Left lobe of liver (tissue), 2 donors: ENCODE results near the gene SFN. TPM values are rescaled to one million over a fixed set of nuclear protein-coding genes. Genes with fewer than 3 reads are reported as not detected.
"Not testable (repeated sequence)": the region's sequence is repeated elsewhere in the genome, so short reads cannot be mapped to it uniquely, and the experiment has no call there.

Experiments used
- ATAC-seq: fragments of 200-7000 bp; cut with Tn5 transposase; one replicate; pipeline ENCODE4 v1.9.1; 2020; ENCODE audit warnings: mild to moderate bottlenecking, moderate library complexity
- DNase-seq: peaks from one replicate; pipeline ENCODE4 v3.0.0-alpha.2; 2020; ENCODE audit warnings: low spot score
- total RNA-seq: library from RNA; stranded (reverse); gene quantifications from one replicate; pipeline ENCODE4 v1.2.1, GENCODE V29; 2021
- donor health status: DM: no; HTN: no; CAD: no; lungs with moderate emphysema.
- donor health status: DM: no; HTN: yes; CAD: no.

The SFN gene
- total RNA-seq, 1 donor from 2014 or later: 0.40 TPM

DNA sequence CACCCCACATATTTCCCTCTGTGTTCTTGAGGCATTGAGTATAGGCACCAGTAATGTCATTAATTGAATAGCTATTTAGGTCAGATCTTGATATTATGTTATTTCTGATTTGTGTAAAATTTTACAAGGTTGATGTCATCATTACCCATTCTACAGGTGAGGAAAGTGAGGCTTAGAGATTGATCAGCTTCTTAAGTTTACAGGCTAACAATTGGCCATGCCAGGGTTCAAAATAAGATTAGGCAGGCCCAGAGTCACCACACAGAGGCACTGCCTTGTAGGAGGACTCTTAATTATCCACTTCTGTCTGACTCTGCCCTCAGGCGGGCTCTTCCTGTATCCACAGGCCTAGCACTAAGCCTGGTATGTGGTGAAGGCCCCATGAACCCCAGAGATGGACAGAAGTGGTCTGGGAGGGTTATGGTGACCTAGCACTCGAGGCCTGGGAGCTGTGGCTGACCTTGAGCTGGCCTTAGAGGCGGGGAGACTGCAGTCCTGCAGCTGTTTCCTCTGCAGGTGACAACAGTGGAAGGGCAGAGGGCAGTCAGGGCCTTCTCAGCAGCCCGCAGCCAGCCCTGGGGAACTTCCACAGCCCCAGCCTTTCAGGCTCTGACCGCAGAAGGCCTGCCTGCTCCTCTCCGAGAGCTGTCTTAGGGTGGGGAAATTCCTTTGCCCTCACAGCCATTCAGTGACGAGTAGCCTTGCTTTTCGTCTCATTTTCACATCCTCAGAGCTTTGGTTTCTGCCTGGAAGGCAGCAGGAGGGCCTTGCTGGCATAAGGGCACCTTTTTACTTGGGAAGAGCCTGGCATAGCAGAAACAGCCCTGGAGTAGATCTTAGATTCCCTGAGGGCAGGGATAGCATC lies 24.2 kb upstream of the SFN start:
- ATAC-seq: peak; percentile 57
- DNase-seq: no peak

DNA sequence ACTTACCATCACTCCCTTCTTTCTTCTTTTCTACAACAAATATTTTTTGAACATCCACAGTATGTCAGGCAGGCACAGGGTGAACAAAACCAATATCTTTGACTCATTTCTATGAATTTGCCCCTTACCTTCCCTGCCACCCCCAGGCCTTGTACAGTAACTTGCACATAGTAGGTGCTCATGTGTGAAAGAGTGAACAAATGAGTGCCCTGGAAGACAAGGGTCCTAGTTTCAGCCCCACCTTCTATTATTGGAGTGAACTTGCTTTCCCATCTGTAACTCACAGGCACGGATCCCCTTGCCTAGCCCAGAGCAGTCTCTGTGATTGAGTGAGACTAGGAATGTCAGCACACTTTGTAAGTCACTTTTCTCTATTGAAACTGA lies 23.6 kb upstream of the SFN start:
- DNase-seq: no peak
- no peak for ATAC-seq

DNA sequence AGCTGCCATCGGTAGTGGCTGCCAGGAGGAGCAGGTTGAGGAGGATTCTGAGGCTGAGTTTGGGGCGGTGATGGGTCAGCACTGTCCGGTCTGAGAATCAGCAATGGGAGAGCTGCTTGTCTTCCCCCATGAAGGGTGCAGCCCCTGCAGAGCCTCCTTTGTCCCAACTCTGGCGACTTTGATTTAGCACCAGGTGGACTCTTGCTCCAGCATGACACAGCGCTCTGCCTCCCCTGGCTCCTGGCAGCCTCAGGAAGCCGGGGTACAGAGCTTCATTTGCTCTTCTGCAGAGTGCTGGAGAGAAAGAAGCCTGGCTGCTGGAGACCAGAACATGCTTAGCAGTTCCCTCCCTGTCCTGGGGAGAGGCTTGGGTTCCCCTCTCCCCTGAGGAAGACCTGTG lies 23.2 kb upstream of the SFN start:
- ATAC-seq (peak; percentile 51), DNase-seq (no peak)

DNA sequence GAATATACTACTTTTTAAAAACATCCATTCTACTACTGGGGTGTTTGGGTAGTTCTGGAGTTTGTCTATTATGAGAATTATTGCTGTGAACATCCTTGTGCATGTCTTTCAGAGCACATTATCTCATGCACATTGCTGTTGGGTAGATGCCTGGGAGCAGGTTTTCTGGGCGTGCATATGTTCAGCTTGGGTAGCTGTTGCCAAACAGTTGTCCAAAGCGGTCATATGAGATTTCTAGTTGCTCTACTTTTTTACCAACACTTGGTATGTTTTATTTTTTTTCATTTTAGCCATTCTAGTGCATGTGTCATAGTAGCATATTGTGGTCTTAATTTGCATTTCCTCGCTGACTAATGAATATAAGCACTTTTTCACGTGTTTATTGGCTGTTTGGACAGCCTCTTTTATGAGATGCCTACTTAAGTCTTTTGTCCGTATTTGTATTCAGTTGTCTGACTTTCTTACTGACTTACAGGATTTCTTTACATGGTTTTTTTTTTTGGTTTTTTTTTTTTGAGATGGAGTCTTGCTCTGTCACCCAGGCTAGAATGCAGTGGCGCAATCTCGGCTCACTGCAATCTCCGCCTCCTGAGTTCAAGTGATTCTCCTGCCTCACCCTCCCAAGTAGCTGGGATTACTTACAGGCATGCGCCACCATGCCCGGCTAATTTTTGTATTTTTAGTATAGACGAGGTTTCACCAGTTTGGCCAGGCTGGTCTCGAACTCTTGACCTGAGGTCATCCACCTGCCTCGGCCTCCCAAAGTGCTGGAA lies 18.3 kb upstream of the SFN start:
- DNase-seq: no peak
- ATAC-seq: no peak

DNA sequence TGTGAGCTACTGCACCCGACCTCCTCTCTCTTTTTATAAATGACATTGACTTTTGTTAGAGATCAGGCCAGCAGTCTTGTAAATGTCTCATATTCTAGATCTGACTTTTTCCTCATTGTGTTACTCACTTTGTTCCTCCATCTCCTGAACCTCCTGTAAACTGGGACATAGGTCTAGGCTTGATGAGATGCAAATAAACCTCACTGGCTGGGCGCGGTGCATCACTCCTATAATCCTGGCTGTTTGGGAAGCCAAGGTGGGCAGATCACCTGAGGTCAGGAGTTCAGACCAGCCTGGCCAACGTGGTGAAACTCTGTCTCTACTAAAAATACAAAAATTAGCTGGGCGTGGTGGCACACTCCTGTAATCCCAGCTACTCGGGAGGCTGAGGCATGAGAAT lies 15.1 kb upstream of the SFN start:
- not testable (repeated sequence) for ATAC-seq, DNase-seq

DNA sequence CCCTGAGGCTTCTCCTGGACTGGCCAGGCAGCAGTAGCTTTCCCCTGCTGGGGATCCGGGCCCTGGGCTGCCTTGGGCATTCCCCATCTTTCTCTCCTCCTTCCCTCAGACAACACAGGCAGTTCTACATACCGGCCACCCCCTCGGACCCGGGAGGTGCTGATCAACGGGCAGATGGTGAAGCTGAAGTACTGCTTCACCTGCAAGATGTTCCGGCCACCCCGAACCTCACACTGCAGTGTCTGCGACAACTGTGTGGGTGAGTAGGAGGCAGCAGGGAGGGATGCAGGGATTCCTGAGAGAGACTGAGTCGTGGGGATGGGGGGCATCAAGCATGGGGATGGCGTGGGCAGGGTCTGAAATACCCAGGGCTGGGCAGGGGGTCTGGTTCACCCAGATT lies 14.4 kb upstream of the SFN start:
- no peak for DNase-seq
- no peak for ATAC-seq

DNA sequence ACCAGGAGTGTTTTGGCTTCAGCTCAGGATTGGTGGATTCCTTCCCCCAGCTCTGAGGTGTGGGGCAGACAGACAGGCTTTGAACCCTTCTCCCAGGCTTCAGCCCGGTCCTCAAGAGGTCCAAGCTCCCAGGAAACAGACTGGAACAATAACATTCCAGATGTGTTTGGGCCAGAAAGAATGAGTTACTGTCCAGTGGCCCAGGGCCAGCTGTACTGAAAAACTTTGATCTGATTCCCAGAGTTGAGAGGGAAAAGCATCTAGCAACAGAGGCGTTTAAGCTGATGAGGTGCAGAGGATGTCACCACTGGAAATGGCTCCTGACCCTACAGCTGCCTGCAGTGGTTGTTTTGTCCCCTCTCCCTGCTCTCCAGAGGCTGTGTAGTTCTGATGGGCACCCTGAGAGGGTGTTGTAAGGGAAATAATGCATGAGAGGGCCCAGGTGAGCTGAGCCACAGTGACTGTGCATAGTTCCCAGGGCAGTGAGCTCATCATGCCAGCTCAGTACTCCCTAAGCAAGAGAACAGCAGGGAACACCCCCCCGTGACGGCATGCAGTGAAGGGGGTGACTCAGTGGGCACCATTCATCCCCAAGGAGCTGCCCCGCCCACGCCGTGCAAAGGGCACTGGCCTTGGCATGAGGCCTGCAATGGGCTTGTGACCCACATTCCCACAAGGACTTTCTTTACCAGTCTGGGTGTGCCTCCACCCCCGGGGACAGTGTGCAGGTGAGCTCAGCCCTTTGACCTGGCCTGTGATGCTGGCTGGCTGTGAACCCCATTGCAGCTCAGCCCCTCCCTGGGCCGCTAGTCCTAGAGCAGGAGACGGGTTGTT lies 13.8 kb upstream of the SFN start:
- ATAC-seq: peak; percentile 65
- peak; percentile 63 for DNase-seq

DNA sequence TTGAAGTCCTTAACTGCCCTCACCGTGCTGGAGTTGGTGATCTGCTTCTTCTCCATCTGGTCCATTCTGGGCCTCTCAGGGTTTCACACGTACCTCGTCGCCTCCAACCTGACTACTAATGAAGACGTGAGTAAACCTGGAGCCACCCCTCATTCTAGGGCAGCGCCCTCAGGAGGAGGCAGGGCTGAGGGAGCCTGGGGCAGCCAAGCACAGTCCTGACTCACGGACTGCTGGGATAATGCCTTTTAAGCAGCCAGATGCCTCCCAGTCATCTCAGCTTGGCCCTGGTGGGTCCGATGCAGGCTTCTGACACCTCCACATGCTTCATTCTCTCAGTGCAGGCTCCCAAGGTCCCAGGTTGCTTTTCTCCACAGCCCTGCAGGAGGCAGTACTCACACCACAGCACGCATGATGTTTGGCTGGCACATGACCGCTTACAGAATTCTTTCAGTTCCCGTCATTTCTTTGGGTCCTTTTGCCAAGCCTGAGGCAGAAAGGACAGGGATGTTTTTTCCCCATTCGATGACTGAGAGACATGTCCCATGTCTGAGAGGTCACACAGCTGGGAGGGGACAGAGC lies 11.8 kb upstream of the SFN start:
- DNase-seq (no peak), ATAC-seq (no peak)

DNA sequence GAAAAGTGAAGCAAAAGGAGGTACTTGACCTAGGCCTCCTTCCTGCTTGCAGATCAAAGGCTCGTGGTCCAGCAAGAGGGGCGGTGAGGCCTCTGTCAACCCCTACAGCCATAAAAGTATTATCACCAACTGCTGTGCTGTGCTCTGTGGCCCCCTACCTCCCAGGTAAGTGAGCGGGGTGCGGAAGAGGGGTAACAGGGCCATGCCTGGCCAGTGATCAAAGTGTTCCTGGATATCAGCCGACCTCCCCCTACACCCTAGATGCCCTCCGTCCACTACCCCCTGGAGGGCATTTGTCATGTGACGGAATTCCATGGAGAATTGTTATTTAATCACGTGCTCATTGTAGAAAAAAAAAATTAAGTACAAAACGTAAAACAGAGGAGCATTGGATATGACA lies 10.2 kb upstream of the SFN start:
- ATAC-seq (no peak), DNase-seq (no peak)

DNA sequence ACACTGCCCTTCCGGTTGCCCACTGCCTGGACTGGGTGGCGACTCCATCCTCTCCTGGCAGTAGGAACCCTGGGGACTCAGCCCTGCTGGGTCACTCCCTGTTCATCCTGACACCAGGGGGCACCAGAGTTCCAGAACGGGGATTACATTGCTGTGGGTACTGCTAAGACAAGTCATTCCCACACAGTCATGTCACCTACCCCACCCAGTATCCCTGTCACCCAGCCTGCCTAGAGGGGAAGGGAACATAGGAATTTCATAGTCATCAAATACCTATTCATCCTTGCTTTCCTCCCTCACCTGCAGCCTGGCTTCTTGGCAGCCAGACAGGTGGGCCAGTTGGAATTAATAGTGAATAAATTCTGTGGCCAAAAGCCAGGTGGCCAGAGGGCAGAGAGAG lies 9.8 kb upstream of the SFN start:
- ATAC-seq (peak; percentile 90), DNase-seq (peak; percentile 86)

DNA sequence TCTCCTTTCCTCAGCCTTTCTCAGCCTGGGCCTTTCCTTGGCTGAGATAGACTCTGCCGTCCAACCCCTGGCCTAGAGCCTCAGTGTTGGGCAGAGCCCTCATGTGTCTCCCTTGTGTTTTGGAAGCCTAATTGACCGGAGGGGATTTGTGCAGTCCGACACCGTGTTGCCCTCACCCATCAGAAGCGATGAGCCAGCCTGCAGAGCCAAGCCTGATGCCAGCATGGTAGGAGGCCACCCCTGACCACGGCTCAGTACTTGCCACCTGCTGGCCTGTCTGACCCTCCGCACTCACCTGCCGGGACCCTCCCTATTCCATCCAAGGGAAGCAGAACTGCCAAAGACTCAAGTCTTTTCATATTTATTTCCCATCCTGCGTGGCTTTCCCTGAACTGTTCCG lies 9.3 kb upstream of the SFN start:
- no peak for DNase-seq
- ATAC-seq: no peak

DNA sequence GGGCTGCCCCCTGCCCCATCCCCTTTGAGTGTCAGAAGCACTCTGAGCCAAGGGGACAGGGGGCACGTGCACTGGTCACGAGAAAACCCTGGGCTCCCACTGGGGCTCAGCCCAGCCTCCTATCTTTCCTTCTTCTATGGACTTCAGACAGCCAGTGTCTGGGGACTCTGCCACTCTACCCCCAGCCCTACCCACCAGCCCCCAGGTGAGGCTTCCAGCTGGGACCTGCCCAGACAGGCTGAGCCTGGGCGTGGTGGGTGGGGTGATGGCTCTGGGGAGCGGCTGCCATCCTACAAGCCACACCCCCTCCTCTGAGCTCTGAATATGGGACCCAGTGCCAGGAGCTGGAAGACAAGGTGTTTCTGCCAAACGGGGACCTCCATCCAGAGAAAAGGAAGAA lies 8.0 kb upstream of the SFN start:
- no peak for ATAC-seq
- DNase-seq: no peak

DNA sequence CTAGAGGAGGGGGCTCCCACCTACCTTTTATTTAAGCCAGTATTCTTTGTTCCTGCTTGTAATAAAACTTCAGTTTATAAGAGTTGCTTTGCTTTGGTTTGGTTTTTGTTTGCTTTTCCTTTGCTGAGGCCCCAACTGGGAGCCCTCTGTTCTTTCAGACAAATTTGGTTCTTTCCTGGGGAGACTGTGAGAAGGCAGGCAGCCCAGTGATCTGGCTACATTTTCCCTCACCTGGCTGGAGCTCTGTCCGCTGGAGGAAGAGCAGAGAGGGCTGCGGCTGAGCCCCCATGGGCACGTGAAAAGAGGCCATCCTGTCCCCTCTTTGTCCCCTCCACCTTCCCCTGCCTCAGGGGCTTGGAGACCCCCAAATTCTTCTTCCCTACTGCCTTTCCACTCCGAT lies 7.3 kb upstream of the SFN start:
- ATAC-seq: no peak
- DNase-seq: no peak

DNA sequence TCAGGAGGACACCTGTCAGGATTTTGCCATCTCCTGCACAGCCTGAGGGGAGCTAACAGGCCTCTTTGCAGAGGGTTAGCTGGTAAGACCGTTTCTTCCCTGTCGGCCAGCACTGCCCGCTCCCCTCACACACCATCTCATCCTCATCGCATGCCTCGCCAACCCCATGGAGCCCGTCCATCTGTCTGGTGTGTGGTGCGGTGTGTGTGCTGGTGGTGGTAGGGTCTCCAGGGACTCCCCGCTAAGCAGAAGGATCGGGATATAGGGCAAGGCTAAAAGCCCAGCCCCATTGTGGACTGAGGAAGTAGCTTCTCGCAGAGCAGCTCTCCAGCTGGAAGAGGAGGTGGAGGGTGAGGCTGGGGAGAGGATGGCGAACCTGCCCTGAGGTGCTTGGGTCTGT lies 6.8 kb upstream of the SFN start:
- DNase-seq (no peak), ATAC-seq (no peak)

DNA sequence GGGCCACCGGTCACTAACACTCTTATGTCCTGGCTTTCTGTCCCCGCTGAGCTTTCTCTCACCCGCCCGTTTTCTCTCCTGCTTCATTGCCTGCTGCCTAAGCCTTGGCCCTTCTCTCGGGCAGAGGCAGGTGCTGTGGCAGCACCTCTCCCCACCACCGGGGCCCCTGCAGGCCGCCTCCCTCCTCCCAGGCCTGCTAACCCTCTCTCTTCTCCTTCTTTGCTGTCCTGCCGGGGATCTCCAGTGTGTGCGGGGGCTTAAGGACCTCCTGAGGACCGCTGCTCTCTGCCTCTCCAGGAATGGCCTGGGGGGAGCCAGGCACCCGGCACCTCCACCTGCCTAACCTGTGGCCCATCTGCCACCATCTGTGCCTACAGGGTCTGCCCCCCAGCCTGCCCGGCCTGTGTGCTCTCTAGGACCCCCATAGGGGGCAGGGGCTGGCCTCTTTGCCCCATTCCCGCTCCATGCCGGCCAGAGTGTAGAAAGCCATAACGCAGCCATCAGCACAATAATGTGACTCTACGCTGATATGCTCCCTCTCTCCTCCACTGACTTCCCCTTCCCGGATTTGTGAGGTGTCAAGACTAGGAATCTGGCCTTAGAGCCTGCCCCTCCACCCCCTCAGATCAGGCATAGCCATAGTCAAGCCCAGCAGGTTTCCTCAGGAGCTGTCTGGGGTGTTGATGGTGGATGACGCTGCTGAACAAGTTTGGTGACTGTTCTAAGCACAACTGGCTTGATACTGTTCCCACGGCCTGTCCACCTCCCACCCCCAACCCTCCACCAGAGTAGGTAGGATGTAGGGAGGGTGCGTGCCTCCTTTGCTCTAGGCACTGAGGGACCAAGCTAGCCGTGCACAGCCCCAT lies 6.1 kb upstream of the SFN start:
- no peak for ATAC-seq
- no peak for DNase-seq

DNA sequence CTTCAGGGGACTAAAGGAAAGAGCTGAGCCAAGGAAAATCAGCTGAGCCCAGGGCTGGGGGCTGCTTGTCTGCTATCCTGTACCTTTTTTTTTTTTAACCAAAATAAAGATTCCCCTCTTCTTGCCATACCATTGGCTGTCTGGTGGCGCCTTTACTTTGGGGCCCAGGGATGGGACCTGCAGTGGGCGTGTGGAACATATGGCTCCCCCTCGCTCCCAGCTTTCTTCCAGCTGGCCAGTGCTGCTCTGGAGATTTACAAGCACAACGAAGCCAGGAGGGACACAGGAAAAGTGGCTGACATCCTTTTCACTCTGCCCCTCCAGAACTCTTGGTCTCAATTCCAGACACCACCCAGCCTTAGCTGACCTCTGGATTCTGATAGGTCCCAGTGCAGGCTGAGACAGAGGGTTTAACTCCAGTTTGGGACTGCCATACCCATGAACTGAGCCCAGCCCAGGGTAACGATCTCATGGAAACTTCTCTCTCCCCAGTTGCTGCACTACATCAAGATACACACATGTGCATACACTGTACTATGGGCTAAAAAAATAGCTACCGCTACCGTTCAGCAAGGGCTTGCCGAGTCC lies 5.4 kb upstream of the SFN start:
- ATAC-seq (no peak), DNase-seq (no peak)

DNA sequence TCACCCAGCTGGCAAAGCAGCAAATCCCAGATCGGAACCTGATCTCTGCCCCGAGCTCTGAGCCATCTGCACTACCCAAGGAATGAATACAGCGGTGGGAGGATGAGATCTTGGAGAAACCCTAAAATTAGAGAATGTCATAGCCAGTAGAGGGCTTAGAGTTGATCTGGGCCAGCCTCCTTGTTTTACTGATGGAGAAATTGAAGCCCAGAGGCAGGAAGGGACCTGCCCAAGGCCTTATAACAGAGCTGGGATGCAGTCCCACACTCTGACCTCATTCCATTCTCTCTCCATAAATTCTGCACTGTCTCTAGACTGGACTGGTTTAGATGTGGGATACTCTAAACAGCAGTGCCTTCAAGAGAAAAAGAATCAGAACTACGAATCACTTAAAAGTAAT lies 4.8 kb upstream of the SFN start:
- DNase-seq (no peak), ATAC-seq (no peak)

DNA sequence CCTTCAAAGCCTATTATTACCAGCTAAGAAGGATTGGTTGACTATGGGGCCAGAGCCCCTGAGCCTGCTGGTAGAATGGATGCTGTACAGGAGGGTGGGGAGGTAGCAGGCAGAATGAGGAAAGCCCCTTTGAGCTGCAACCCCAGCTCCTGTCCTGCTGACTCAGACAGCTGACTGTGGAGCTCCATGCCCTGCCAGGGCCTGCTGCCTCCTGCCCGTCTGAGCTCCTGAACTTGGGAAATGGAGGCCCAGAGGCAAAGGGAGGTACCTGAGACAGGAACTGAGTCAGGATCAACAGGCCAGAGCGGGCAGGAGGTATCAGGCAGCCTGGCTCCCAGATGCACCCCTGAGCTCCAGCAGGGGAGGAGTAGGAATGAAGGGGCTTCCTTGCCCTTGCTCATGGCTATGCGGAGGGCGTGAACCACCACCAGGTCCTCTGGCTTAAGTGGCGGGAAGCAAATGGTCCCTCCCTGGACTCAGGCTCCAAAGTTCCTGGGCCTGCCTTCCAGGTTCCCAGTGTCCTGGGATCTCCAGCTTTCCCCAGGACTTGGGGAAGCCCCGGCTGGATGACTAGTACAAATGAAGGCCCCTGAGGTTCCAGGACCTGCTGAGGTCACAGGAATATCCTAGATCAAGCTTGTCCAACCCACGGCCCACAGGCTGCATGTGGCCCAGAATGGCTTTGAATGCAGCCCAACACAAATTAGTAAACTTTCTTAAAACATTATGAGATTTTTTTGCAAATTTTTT lies 3.9 kb upstream of the SFN start:
- no peak for DNase-seq
- ATAC-seq: no peak

DNA sequence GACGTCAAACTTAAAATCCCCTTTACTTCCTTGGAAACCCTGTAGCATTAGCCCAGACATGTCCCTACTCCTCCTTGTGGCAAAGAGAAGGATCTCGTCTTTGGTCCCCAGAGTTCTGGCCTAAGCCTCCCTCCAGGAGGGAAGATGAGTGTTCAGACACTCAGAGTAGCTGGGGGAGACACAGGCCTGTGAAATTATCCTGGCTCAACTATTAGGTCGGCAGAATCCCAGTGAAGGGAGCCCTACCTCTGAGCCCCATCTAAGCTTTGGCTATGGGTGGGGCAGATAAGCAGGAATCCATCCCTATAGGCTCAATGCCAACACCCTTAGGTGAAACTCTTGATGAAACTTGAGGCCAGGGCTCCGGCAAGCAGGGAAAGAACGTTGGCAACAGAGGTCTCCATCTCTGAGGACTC lies 1.7 kb upstream of the SFN start:
- DNase-seq: no peak
- ATAC-seq: no peak
